H9 (cell line): ENCODE results near the gene OGFR. TPM values are rescaled to one million over a fixed set of nuclear protein-coding genes. Genes with fewer than 3 reads are reported as not detected.

Experiments used
- DNase-seq: peaks from one replicate; pipeline ENCODE4 v3.0.0-alpha.2; 2017
- H2AFZ ChIP-seq: one replicate; pipeline ENCODE4 v1.6.1; 2013; ENCODE audit warnings: mild to moderate bottlenecking, low read length, control low read depth, moderate library complexity
- H2AK5ac ChIP-seq: 2 replicates; pipeline ENCODE4 v1.6.1; 2013; ENCODE audit warnings: low read length, control low read depth, mixed read lengths; ENCODE audit not compliant: insufficient read length
- H2BK120ac ChIP-seq: one replicate; pipeline ENCODE4 v1.6.1; 2013; ENCODE audit warnings: low read depth, mild to moderate bottlenecking, low read length, control low read depth, inconsistent platforms; ENCODE audit not compliant: poor library complexity, severe bottlenecking
- H2BK12ac ChIP-seq: 2 replicates; pipeline ENCODE4 v1.6.1; 2013; ENCODE audit warnings: low read length, control low read depth, mixed read lengths, low read depth; ENCODE audit not compliant: insufficient read length
- H2BK15ac ChIP-seq: 2 replicates; pipeline ENCODE4 v1.6.1; 2013; ENCODE audit warnings: low read depth, low read length, control low read depth
- H2BK20ac ChIP-seq: one replicate; pipeline ENCODE4 v1.6.1; 2013; ENCODE audit warnings: low read depth, mild to moderate bottlenecking, low read length, control low read depth, inconsistent platforms; ENCODE audit not compliant: poor library complexity, severe bottlenecking
- H2BK5ac ChIP-seq: 2 replicates; pipeline ENCODE4 v1.6.1; 2013; ENCODE audit warnings: low read length, control low read depth, mixed read lengths; ENCODE audit not compliant: insufficient read length
- H3K14ac ChIP-seq: 2 replicates; pipeline ENCODE4 v1.6.1; 2013; ENCODE audit warnings: low read length, control low read depth; ENCODE audit not compliant: insufficient read depth
- H3K18ac ChIP-seq: 2 replicates; pipeline ENCODE4 v1.6.1; 2013; ENCODE audit warnings: low read depth, mild to moderate bottlenecking, mixed read lengths, low read length, control low read depth; ENCODE audit not compliant: insufficient read length
- H3K23ac ChIP-seq: 2 replicates; pipeline ENCODE4 v1.6.1; 2013; ENCODE audit warnings: low read length, control low read depth, mixed read lengths, low read depth; ENCODE audit not compliant: insufficient read length
- H3K23me2 ChIP-seq: 2 replicates; pipeline ENCODE4 v1.6.1; 2013; ENCODE audit warnings: low read depth, mild to moderate bottlenecking, mixed read lengths, low read length, control low read depth; ENCODE audit not compliant: insufficient read length, poor library complexity, severe bottlenecking
- H3K27ac ChIP-seq: 2 replicates; pipeline ENCODE4 v1.5.1; 2013; ENCODE audit warnings: low read length, control low read depth, mixed read lengths, low read depth; ENCODE audit not compliant: insufficient read length
- H3K27me3 ChIP-seq: 2 replicates; pipeline ENCODE4 v1.6.1; 2013; ENCODE audit warnings: low read length, control low read depth, inconsistent platforms; ENCODE audit not compliant: insufficient read depth
- H3K4ac ChIP-seq: 2 replicates; pipeline ENCODE4 v1.6.1; 2013; ENCODE audit warnings: low read depth, mild to moderate bottlenecking, control low read depth, inconsistent platforms, low read length, moderate library complexity
- H3K4me1 ChIP-seq: 2 replicates; pipeline ENCODE4 v1.6.1; 2013; ENCODE audit warnings: low read length, control low read depth, inconsistent platforms; ENCODE audit not compliant: insufficient read depth
- H3K4me2 ChIP-seq: 2 replicates; pipeline ENCODE4 v1.6.1; 2013; ENCODE audit warnings: low read length, control low read depth, mixed read lengths; ENCODE audit not compliant: insufficient read length, insufficient read depth
- H3K56ac ChIP-seq: 2 replicates; pipeline ENCODE4 v1.6.1; 2013; ENCODE audit warnings: low read depth, mild to moderate bottlenecking, mixed read lengths, low read length, control low read depth; ENCODE audit not compliant: insufficient read length
- H3K79me1 ChIP-seq: 2 replicates; pipeline ENCODE4 v1.6.1; 2013; ENCODE audit warnings: low read depth, mild to moderate bottlenecking, moderate library complexity, low read length, control low read depth, inconsistent platforms; ENCODE audit not compliant: insufficient read depth, poor library complexity, severe bottlenecking
- H3K79me2 ChIP-seq: 2 replicates; pipeline ENCODE4 v1.6.1; 2013; ENCODE audit warnings: low read length, control low read depth, inconsistent platforms; ENCODE audit not compliant: insufficient read depth
- H3K9ac ChIP-seq: 2 replicates; pipeline ENCODE4 v1.6.1; 2013; ENCODE audit warnings: low read length, control low read depth, mixed read lengths; ENCODE audit not compliant: insufficient read length; ENCODE audit errors: extremely low read depth
- H3K9me3 ChIP-seq: one replicate; pipeline ENCODE4 v1.6.1; 2013; ENCODE audit warnings: low read depth, low read length, inconsistent platforms; ENCODE audit not compliant: control insufficient read depth
- H3T11ph ChIP-seq: one replicate; pipeline ENCODE4 v1.6.1; 2013; ENCODE audit warnings: mild to moderate bottlenecking, low read length, control low read depth, inconsistent platforms
- H4K20me1 ChIP-seq: one replicate; pipeline ENCODE4 v1.6.1; 2013; ENCODE audit not compliant: control insufficient read depth, insufficient read length, insufficient read depth
- H4K5ac ChIP-seq: 2 replicates; pipeline ENCODE4 v1.6.1; 2013; ENCODE audit warnings: low read depth, mild to moderate bottlenecking, mixed read lengths, low read length, control low read depth; ENCODE audit not compliant: insufficient read length
- H4K8ac ChIP-seq: replicated peaks from 2 replicates; pipeline ENCODE4 v1.6.1; 2013; ENCODE audit warnings: low read length, control low read depth, mixed read lengths, low read depth; ENCODE audit not compliant: insufficient read length
- H4K91ac ChIP-seq: 2 replicates; pipeline ENCODE4 v1.6.1; 2013; ENCODE audit warnings: low read depth, mild to moderate bottlenecking, moderate library complexity, mixed read lengths, low read length, control low read depth; ENCODE audit not compliant: insufficient read length
- H3K27ac Mint-ChIP-seq, 3 experiments: 2 replicates in 2 of 3; 3 replicates in 1 of 3; pipeline ENCODE4 v1.8.0; 2020 to 2021; ENCODE audit warnings: mixed read lengths in 3 of 3, mild to moderate bottlenecking in 1 of 3, moderate library complexity in 1 of 3
- H3K27me3 Mint-ChIP-seq: 2 replicates; pipeline ENCODE4 v1.8.0; 2021; ENCODE audit warnings: low read depth, mild to moderate bottlenecking, moderate library complexity, mixed read lengths
- H3K36me3 Mint-ChIP-seq, 3 experiments: 2 replicates in 2 of 3; 3 replicates in 1 of 3; pipeline ENCODE4 v1.8.0; 2020 to 2021; ENCODE audit warnings: low read depth in 3 of 3, mixed read lengths in 3 of 3; ENCODE audit not compliant: insufficient read depth in 1 of 3
- H3K4me1 Mint-ChIP-seq, 2 experiments: 2 replicates each; pipeline ENCODE4 v1.8.0; 2020; ENCODE audit warnings: mixed read lengths in 2 of 2
- H3K4me3 Mint-ChIP-seq, 2 experiments: 2 replicates in 1 of 2; 3 replicates in 1 of 2; pipeline ENCODE4 v1.8.0; 2020 to 2021; ENCODE audit warnings: mild to moderate bottlenecking in 2 of 2, mixed read lengths in 2 of 2, moderate library complexity in 1 of 2
- H3K9me3 Mint-ChIP-seq, 2 experiments: 2 replicates in 1 of 2; 3 replicates in 1 of 2; pipeline ENCODE4 v1.8.0; 2020; ENCODE audit warnings: mild to moderate bottlenecking in 2 of 2, mixed read lengths in 2 of 2, moderate library complexity in 1 of 2
- CTCF ChIP-seq: fragments of 200-600 bp; sonication (generic); conservative IDR thresholded peaks from 3 replicates; pipeline ENCODE4 v1.8.0; 2021; ENCODE audit warnings: antibody characterized with exemption, mild to moderate bottlenecking
- WGBS: extraction: QIAGEN DNeasy Blood & Tissue Kit; methylation state at CpG from one replicate; pipeline ENCODE4 v1.1.7; 2013; ENCODE audit warnings: missing lambda C conversion rate, low lambda C conversion rate, mixed read lengths; ENCODE audit not compliant: insufficient read length; ENCODE audit errors: extremely low coverage; 5-methylcytosine and 5-hydroxymethylcytosine counted together
- total RNA-seq: library from RNA; stranded (reverse); gene quantifications from 2 replicates; pipeline ENCODE4 v1.2.1, GENCODE V29; 2021

Gene OGFR
- total RNA-seq, 1 experiment from 2014 or later, result 33.1 TPM

- WGBS, result no CpG with 5 or more reads among the region's 23 CpGs
- H4K8ac ChIP-seq, result no peak overlapping the region
- H3K56ac ChIP-seq, result no peak overlapping the region
- no peak overlapping the region for H3K27ac ChIP-seq
- no peaks in the 10 kb centered on the region for H3K79me2 ChIP-seq
- Mint-ChIP-seq H3K4me3 (peak overlapping the region in 1 of 2 experiments; percentile 17; a peak in 1 of 5 replicates), H3K4me1 (peaks cover 16 to 19% of the 10 kb centered on the region in 2 experiments), H3K9me3 (no peaks in the 10 kb centered on the region), H3K36me3 (peaks cover 0 to 5% (median 0%) of the 10 kb centered on the region in 3 experiments; a peak in 1 of 7 replicates), H3K27me3 (peaks cover 1% of the 10 kb centered on the region; the same call in 1 of the 2 replicates), H3K27ac (no peak overlapping the region)
- TF ChIP-seq CTCF, result no peak
- H2AFZ ChIP-seq, result no peak overlapping the region
- H3K18ac ChIP-seq, result no peak overlapping the region
- H3K4me2 ChIP-seq, result no peak overlapping the region
- no peak overlapping the region for H3K23ac ChIP-seq
- DNase-seq, result no peak
- no peak overlapping the region for H2BK120ac ChIP-seq
- no peak overlapping the region for H2BK12ac ChIP-seq
- no peak overlapping the region for H2BK5ac ChIP-seq
- no peaks in the 10 kb centered on the region for H3K27me3 ChIP-seq
- H3K4me1 ChIP-seq, result no peaks in the 10 kb centered on the region; the same call in 1 of the 2 replicates
- no peak overlapping the region for H3K9ac ChIP-seq
- no peaks in the 10 kb centered on the region for H4K20me1 ChIP-seq
- H2AK5ac ChIP-seq, result no peak overlapping the region
- peaks cover 16% of the 10 kb centered on the region for H3K23me2 ChIP-seq
- no peak overlapping the region for H4K91ac ChIP-seq
- no peak overlapping the region for H4K5ac ChIP-seq
- H3K9me3 ChIP-seq, result no peaks in the 10 kb centered on the region
- no peak overlapping the region for H2BK20ac ChIP-seq
- no peak overlapping the region for H2BK15ac ChIP-seq
- H3K79me1 ChIP-seq, result no peaks in the 10 kb centered on the region
- H3K4ac ChIP-seq, result no peak overlapping the region
- no peak overlapping the region for H3T11ph ChIP-seq
- no peak overlapping the region for H3K14ac ChIP-seq
Measured at GRCh38 chr20:62820208-62820961, 15.8 kb downstream of the OGFR start.
